Activated naive CD4-positive, alpha-beta T cell treated with anti-CD3 and anti-CD28 coated beads, Interleukin-2, amount 50 U/mL, for 24 hours (primary cell): Measurements from ENCODE around the gene RABL3.
A peak's percentile ranks its signal among the peaks of the same experiment; 100 is the strongest.
"Not testable (repeated sequence)": the region's sequence is repeated elsewhere in the genome, so short reads cannot be mapped to it uniquely, and the experiment has no call there.

ENCODE experiments used
- H3K27ac Mint-ChIP-seq: one replicate; pipeline ENCODE4 v1.8.0; 2021; ENCODE audit warnings: mild to moderate bottlenecking, mixed read lengths
- H3K27me3 Mint-ChIP-seq: one replicate; pipeline ENCODE4 v1.8.0; 2021; ENCODE audit warnings: mixed read lengths
- H3K36me3 Mint-ChIP-seq: one replicate; pipeline ENCODE4 v1.8.0; 2021; ENCODE audit warnings: mixed read lengths
- H3K4me1 Mint-ChIP-seq: one replicate; pipeline ENCODE4 v1.8.0; 2021; ENCODE audit warnings: mixed read lengths
- H3K4me3 Mint-ChIP-seq: one replicate; pipeline ENCODE4 v1.8.0; 2021; ENCODE audit warnings: mild to moderate bottlenecking, mixed read lengths
- H3K9me3 Mint-ChIP-seq: one replicate; pipeline ENCODE4 v1.8.0; 2021; ENCODE audit warnings: mixed read lengths

RABL3 gene, protein sequence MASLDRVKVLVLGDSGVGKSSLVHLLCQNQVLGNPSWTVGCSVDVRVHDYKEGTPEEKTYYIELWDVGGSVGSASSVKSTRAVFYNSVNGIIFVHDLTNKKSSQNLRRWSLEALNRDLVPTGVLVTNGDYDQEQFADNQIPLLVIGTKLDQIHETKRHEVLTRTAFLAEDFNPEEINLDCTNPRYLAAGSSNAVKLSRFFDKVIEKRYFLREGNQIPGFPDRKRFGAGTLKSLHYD

DNA sequence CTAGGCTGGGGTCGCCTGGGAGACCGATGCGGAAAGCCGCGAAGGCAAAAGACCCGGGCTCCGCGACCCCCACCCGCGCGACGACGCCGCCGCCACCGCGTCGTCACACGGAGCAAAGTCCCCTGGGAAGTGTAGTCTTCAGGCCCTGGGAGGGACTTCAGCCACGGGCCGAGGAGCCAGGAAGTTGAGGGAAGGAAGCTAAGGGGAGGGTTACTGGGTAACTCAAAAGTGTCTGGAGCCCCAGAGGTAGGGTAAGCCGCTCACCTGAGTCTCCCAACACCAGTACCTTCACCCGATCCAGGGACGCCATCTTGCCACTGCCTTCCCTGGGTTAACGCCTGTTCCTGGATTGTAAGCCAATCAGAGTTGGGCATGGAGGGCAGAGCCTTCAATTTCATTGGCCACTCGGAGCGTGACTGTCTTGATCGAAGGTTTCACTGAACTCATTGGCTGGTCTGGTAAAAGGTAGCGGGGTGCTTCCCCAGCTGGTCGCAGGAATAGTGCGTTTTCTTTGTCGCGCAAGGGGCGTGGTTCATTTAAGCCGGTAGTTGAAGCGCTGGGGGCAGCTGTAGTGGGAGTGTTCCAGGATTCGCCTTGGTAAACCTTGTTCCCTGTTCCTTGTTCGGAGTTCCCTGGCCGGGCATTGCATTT lies at the start of gene RABL3, which contains the start of gene GTF2E1:
RABL3 (minus strand) TSS at position 319 of the 651 bp plus-strand sequence; CDS start at position 310, 9 bp downstream.
GTF2E1 (plus strand) TSS at position 547 of the 651 bp plus-strand sequence. CDS start 7,809 bp downstream, outside the sequence.
- peak within 1 kb of the TSS; percentile 93 for H3K4me3 Mint-ChIP-seq
- peaks cover under 1% of the 10 kb centered on the region for H3K9me3 Mint-ChIP-seq
- H3K4me1 Mint-ChIP-seq = peaks cover 39% of the 10 kb centered on the region
- peak within 1 kb of the TSS; percentile 91 for H3K27ac Mint-ChIP-seq
- no peaks in the 10 kb centered on the region for H3K27me3 Mint-ChIP-seq
- peaks cover 4% of the 10 kb centered on the region for H3K36me3 Mint-ChIP-seq

DNA sequence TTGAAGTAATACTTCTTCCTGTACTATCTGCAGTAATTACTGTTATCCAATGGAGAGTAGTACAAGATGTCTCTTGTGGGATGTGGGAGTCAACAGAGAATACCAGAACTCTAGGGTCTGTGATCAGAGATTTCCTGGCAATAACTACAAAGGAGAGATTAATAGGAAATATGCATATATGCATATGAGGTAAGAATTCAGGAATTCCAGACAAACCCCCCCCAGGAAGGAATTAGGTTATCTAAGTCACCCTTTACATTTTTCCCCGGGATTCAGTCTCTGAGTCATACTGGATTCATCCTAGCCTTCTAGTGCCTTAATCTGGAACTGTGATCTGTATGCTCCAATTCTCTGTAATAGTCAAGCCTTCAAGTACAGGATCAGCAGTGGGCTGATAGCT lies 49.6 kb upstream of the RABL3 start:
- Mint-ChIP-seq H3K9me3 (no peaks in the 10 kb centered on the region), H3K4me1 (peaks cover 18% of the 10 kb centered on the region), H3K27me3 (no peaks in the 10 kb centered on the region), H3K4me3 (no peak overlapping the region), H3K27ac (no peak overlapping the region), H3K36me3 (no peaks in the 10 kb centered on the region)

DNA sequence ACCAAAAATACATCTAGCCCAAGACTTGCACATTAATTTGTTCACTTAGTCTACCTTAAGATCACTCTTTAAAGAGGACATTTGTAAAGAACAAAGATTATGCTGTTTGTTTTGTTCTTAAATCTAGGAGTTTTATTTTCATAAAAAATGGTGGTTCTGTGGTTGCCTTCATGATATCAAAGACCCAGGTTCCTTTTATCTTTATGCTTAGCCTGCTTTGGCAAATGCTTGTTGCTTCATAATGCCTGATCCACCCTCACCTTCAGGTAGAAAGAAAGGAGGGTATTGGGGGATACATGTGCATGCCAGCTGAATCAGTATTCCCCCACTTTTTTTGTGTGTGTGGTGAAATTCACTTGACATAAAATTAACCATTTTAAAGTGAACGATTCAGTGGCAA lies 48.7 kb upstream of the RABL3 start:
- no peak overlapping the region for H3K4me3 Mint-ChIP-seq
- H3K4me1 Mint-ChIP-seq = peaks cover 18% of the 10 kb centered on the region
- H3K27ac Mint-ChIP-seq = no peak overlapping the region
- H3K27me3 Mint-ChIP-seq = no peaks in the 10 kb centered on the region
- no peaks in the 10 kb centered on the region for H3K36me3 Mint-ChIP-seq
- H3K9me3 Mint-ChIP-seq = no peaks in the 10 kb centered on the region

DNA sequence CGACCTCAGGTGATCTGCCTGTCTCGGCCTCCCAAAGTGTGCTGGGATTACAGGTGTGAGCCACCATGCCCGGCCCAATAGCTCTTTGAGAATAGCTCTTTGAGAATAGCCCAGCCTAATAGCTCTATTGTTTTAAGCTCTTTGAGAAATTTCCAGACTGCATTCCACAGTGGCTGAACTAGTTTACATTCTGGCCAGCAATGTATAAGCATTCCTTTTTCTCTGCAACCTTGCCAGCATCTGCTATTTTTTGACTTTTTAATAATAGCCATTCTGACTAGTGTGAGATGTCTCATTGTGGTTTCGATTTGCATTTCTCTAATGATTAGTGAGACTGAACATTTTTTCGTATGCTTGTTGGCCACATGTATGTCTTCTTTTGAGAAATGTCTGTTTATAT lies 43.5 kb upstream of the RABL3 start:
- H3K27me3 Mint-ChIP-seq, H3K9me3 Mint-ChIP-seq, H3K27ac Mint-ChIP-seq, H3K4me3 Mint-ChIP-seq, H3K4me1 Mint-ChIP-seq: not testable (repeated sequence)
- peaks cover 15% of the 10 kb centered on the region for H3K36me3 Mint-ChIP-seq

DNA sequence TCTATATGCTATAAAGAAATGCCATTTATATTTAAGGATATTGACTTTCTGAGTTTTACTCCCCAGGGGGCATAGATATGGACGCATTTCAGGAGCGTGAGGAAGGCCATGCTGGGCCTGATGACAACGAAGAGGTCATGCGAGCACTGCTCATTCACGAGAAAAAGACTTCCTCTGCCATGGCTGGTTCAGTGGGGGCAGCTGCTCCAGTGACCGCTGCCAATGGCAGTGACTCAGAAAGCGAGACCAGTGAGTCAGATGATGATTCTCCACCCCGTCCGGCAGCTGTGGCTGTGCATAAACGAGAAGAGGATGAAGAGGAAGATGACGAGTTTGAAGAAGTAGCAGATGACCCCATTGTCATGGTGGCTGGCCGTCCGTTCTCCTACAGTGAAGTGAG lies 38.7 kb upstream of the RABL3 start:
- no peaks in the 10 kb centered on the region for H3K9me3 Mint-ChIP-seq
- H3K27me3 Mint-ChIP-seq = no peaks in the 10 kb centered on the region
- H3K36me3 Mint-ChIP-seq = peaks cover 27% of the 10 kb centered on the region
- H3K4me1 Mint-ChIP-seq = no peaks in the 10 kb centered on the region
- no peak overlapping the region for H3K4me3 Mint-ChIP-seq
- H3K27ac Mint-ChIP-seq = no peak overlapping the region

DNA sequence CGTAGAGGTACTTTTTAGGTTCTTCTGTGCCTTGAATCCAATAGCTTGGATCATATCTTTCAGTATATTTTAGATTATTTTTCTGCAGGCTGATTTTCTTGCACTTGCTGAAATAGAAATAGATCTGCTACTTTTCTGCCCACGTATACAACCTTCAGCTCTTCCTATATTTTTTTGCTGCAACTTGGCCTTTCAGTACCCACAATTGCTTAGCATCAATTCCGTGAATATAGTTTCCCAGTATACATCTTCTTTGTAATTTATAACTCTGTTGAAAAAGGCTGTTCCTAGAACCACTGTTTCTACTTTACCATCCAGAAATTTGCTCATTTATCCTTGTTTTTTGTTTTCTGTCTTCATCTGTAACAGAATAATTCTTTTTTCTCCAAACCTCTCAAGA lies 36.5 kb upstream of the RABL3 start:
- Mint-ChIP-seq H3K27ac (no peak overlapping the region), H3K4me3 (no peak overlapping the region), H3K4me1 (no peaks in the 10 kb centered on the region), H3K27me3 (no peaks in the 10 kb centered on the region), H3K9me3 (no peaks in the 10 kb centered on the region), H3K36me3 (peaks cover 22% of the 10 kb centered on the region)

DNA sequence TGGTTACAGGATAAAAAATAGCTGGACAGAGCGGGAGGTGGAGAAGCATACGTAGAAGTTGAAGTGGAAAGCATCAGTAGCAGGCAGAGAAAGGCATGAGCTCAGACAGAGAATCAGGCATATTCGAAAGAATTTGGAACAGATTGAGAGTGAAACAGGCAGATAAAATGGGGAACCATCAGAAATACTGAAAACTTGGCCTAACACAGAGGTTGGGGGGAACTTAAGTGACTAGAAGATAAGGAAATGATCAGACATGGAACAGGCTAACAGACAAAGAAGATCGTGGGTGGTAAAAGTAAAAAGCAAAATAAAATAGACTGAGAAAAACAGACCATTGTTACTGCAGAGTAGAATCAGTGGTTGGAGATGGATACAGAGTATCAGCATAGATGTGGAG lies 33.1 kb upstream of the RABL3 start:
- peaks cover 15% of the 10 kb centered on the region for H3K36me3 Mint-ChIP-seq
- H3K27me3 Mint-ChIP-seq = no peaks in the 10 kb centered on the region
- H3K4me3 Mint-ChIP-seq = no peak overlapping the region
- no peaks in the 10 kb centered on the region for H3K9me3 Mint-ChIP-seq
- H3K4me1 Mint-ChIP-seq = peaks cover 13% of the 10 kb centered on the region
- H3K27ac Mint-ChIP-seq = no peak overlapping the region

DNA sequence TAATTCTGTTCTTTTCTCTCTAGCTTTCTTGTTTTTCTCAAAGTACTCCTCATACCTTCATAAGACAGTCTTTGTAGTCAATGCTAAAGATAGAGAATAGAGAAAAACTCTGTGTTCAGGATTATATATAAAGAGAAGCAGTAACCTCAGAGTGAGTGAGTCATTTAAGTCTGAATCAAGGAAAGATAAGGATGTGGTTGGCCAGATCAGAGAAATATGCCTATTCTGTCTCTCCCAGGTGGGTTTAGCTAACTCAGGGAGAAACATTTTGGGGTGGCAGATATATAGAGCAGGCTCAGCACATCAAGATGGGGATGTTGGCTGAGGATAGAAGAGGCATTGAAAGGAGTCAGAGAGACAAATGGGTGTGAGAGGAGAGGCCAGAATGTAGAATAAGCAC lies 31.6 kb upstream of the RABL3 start:
- Mint-ChIP-seq H3K27ac (no peak overlapping the region), H3K36me3 (peaks cover 14% of the 10 kb centered on the region), H3K4me1 (peaks cover 24% of the 10 kb centered on the region), H3K27me3 (no peaks in the 10 kb centered on the region), H3K9me3 (no peaks in the 10 kb centered on the region), H3K4me3 (no peak overlapping the region)

DNA sequence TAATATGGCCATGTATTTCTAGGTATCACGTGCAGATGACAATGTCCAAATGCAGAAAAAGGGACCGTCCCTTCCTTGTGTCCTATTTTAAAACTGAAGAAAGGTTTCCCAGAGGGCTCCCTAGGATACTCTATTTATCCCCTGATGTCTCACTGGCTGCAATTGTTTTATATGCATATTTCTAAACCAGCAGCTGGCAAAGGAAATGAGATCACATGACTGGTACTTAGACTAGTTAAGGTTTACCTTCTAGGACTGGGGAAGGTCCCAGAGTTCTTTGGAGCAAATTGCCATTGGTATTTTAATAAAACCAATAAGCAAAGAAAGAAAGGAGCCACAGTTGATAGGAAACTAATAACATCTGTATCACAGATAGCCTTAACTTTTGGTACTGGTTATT lies 29.8 kb upstream of the RABL3 start:
- Mint-ChIP-seq H3K4me3 (no peak overlapping the region), H3K27me3 (no peaks in the 10 kb centered on the region), H3K4me1 (peaks cover 41% of the 10 kb centered on the region), H3K36me3 (peaks cover 10% of the 10 kb centered on the region), H3K9me3 (no peaks in the 10 kb centered on the region), H3K27ac (no peak overlapping the region)

DNA sequence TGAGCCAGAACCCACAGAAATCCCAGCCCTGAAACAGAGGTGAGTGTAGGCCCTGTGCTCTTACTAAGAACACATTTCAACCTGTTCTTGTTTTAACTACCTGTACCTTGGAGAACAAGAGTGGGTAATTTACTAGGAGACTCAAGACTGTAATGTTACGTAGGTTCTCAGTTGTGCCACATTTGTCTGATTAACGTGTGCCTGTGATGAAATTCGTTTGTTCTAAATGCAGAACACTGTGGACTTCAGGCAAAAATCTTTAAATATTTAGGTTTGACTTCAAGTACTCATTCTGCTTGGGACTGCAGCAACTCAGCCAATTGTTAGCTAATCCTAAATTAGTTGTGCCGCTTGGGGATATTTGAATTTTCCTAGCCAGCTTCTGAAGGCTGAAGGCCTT lies 28.6 kb upstream of the RABL3 start:
- peaks cover 7% of the 10 kb centered on the region for H3K36me3 Mint-ChIP-seq
- H3K27ac Mint-ChIP-seq = no peak overlapping the region
- H3K4me3 Mint-ChIP-seq = no peak overlapping the region
- peaks cover 51% of the 10 kb centered on the region for H3K4me1 Mint-ChIP-seq
- no peaks in the 10 kb centered on the region for H3K9me3 Mint-ChIP-seq
- no peaks in the 10 kb centered on the region for H3K27me3 Mint-ChIP-seq

DNA sequence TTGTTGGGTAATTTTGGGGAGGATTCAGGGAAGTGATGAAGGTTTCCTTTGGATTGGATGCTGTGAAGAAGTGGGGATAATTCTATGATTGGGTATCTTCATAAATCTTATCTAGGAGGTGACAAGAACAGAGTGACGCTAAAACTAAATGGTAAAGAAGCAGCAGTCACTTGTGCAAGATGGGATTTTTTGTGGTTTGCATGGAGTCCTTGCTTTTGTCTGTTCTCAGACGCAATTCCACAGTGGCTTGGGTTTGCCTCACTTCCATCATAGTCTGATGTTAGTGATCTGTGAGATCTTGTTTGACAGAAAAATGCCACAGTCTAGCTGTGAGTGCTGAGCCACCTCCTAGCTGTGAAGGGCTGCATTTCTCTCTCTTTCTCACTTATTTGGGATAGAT lies 27.1 kb upstream of the RABL3 start:
- peaks cover 7% of the 10 kb centered on the region for H3K36me3 Mint-ChIP-seq
- no peak overlapping the region for H3K27ac Mint-ChIP-seq
- H3K4me1 Mint-ChIP-seq = peaks cover 64% of the 10 kb centered on the region
- no peak overlapping the region for H3K4me3 Mint-ChIP-seq
- no peaks in the 10 kb centered on the region for H3K9me3 Mint-ChIP-seq
- H3K27me3 Mint-ChIP-seq = no peaks in the 10 kb centered on the region

DNA sequence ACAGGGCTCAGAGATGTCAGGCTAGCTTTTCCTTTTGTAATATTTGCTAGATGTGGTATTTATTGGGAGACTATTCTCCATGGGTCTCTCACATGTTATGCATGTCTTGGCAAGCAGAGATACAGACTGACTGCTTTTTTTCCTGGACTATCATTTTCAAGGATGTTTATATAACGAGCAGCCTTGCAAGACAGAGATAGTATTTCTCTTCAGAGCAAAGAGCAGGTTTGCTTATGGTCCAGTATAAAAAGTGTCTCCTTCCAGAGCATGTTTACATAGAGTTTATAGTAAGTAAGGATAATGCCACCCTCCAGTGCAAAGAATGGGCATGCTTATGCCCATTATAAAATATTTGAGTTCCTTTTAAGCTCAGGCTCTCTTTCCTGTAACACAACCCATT lies 24.8 kb upstream of the RABL3 start:
- H3K27ac Mint-ChIP-seq = no peak overlapping the region
- peaks cover 80% of the 10 kb centered on the region for H3K4me1 Mint-ChIP-seq
- H3K9me3 Mint-ChIP-seq = no peaks in the 10 kb centered on the region
- H3K27me3 Mint-ChIP-seq = no peaks in the 10 kb centered on the region
- no peak overlapping the region for H3K4me3 Mint-ChIP-seq
- peaks cover 6% of the 10 kb centered on the region for H3K36me3 Mint-ChIP-seq

DNA sequence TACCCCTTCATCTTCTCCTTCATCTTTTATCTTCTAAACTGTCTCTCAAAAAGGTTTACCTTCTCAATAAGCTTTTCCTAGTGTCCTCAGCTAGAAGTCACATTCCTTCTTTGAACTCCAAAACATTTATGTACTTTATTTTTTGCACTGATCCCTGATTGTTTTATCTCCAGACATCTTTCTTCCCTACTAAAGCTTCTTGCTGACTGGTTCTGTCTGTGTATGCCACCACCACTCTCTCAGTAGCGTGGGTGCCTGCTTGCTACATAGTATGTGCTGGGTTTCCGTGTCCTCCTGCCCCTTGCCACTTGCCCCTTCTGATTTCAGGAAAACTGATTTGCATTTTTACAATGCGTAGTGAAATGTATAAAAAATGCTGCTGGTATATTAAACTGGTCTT lies 24.3 kb upstream of the RABL3 start:
- no peak overlapping the region for H3K27ac Mint-ChIP-seq
- H3K4me1 Mint-ChIP-seq = peaks cover 82% of the 10 kb centered on the region

DNA sequence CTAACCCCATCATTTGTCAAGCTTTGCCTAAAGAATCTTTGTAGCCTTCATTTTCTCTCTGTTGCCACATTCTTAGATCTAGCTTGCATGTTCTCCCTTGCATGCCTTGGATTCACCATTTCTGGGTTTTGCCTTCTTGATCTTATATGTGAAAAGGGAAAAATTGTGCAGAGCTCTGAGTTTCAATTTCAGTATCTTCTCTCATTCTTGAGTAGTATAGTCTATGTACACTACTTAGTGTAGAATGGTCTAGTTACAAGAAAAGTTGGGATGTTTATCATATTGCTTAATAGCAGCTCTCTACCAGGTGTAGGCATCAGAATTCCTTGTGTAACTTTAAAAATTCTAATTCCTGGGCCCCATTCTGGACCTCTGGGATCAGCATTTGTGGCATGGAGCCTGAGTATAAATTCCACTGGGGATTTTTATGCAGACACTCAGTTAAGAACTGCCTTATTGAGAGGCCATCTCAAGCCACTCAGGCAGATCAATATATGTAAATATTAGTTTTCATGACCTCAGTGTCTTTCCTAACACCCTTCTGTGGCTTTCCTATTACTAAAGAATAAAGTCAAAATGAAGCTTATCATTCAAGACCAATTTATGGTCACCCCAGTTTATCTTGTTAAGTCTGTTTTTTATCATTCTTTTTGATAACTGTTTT lies 23.6 kb upstream of the RABL3 start:
- Mint-ChIP-seq H3K27me3 (no peaks in the 10 kb centered on the region), H3K4me3 (no peak overlapping the region)

More for the DNA sequence above, 24.3 kb upstream of the RABL3 start:
- Mint-ChIP-seq H3K36me3 (peaks cover 8% of the 10 kb centered on the region), H3K27me3 (no peaks in the 10 kb centered on the region), H3K9me3 (no peaks in the 10 kb centered on the region), H3K4me3 (no peak overlapping the region)

DNA sequence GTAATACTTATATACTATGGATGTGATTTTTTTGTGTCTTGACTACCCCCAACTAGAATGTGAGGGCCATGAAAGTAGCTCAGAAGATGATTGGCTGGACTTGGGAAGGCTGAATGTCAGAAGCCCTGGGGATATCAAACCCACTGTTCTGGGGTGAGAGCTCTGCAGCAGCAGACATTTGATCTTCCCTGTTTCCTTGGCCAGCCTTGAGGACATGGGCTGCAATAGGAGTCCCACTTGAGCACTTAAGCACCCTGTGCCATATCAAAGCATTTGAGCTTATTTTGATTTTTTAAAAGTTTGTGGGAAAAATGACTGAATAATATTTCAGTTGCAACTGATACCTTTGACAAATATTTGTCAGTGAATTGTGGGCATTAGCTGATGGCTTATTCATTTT lies 21.9 kb upstream of the RABL3 start:
- peaks cover 13% of the 10 kb centered on the region for H3K36me3 Mint-ChIP-seq
- H3K27ac Mint-ChIP-seq = no peak overlapping the region
- H3K9me3 Mint-ChIP-seq = no peaks in the 10 kb centered on the region
- H3K4me3 Mint-ChIP-seq = no peak overlapping the region
- H3K27me3 Mint-ChIP-seq = no peaks in the 10 kb centered on the region
- peaks cover 89% of the 10 kb centered on the region for H3K4me1 Mint-ChIP-seq

More for the DNA sequence above, 23.6 kb upstream of the RABL3 start:
- no peak overlapping the region for H3K27ac Mint-ChIP-seq
- H3K36me3 Mint-ChIP-seq = peaks cover 11% of the 10 kb centered on the region
- H3K9me3 Mint-ChIP-seq = no peaks in the 10 kb centered on the region
- peaks cover 85% of the 10 kb centered on the region for H3K4me1 Mint-ChIP-seq

DNA sequence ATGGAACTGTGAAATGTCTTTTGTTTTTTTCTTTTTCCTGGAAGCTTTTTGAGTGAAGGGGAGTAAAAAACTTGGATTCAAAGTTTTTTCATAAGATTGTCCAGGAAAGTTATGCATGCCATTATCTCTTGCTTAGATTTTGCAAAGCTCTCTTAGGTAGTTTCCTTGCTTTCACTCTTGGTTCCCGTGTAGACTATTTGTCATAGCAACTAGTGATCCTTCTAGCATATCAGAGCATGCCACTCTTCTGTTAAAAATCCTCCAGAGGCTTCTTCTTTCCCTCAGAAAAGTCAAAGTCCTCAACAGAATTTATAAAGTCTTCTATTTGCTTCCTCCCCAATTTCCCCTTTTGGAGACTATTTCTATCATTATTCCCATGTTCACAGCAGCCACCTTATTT lies 21.3 kb upstream of the RABL3 start:
- peaks cover 15% of the 10 kb centered on the region for H3K36me3 Mint-ChIP-seq
- no peak overlapping the region for H3K27ac Mint-ChIP-seq
- peaks cover 90% of the 10 kb centered on the region for H3K4me1 Mint-ChIP-seq
- no peak overlapping the region for H3K4me3 Mint-ChIP-seq
- no peaks in the 10 kb centered on the region for H3K27me3 Mint-ChIP-seq
- H3K9me3 Mint-ChIP-seq = no peaks in the 10 kb centered on the region
